GM13977 (cell line): ENCODE data around the gene COMMD3.
A peak's percentile ranks its signal among the peaks of the same experiment; 100 is the strongest.

Experiments
- DNase-seq: peaks from one replicate; pipeline ENCODE4 v3.0.0; 2012; ENCODE audit warnings: low spot score
- CTCF ChIP-seq: IDR thresholded peaks from 2 replicates; pipeline ENCODE4 v1.5.1; 2012; ENCODE audit warnings: mild to moderate bottlenecking, control low read depth; ENCODE audit not compliant: insufficient read depth; ENCODE audit errors: extremely low read depth, missing control alignments
- in situ Hi-C: fragments of 300-500 bp; cut with MboI; formaldehyde crosslinking; loops from one replicate; pipeline ENCODE4 v1.12.0; 2022; ENCODE audit warnings: low sequenced_read_pairs, low pct_unique_long_range_greater_than_20kb, mixed read lengths, inconsistent platforms; ENCODE audit not compliant: unreplicated experiment

The COMMD3 gene

GRCh38 chr10:22321924-22322640 lies 5.9 kb downstream of the COMMD3 start:
- peak; percentile 53 for DNase-seq
- in situ Hi-C loops, result loop anchor here (10.0 to 25.0 kb wide), 2 partner anchors 317 to 665 kb away; partner anchors contain the start of gene DNAJC1
- no peak for TF ChIP-seq CTCF

- DNase-seq, result no peak
- no peak for TF ChIP-seq CTCF
- in situ Hi-C loops, result loop anchor here (10.0 to 25.0 kb wide), 2 partner anchors 318 to 665 kb away; partner anchors contain the start of gene DNAJC1
Measured at GRCh38 chr10:22322641-22323160, 6.5 kb downstream of the COMMD3 start.

- in situ Hi-C loops, result loop anchor here (10.0 to 25.0 kb wide), 2 partner anchors 319 to 664 kb away; partner anchors contain the start of gene DNAJC1
- TF ChIP-seq CTCF, result no peak
- no peak for DNase-seq
Measured at GRCh38 chr10:22323538-22324305, 7.5 kb downstream of the COMMD3 start.

GRCh38 chr10:22324413-22324812 lies 8.2 kb downstream of the COMMD3 start:
- no peak for TF ChIP-seq CTCF
- no peak for DNase-seq
- in situ Hi-C loops, result loop anchor here (10.0 to 25.0 kb wide), 2 partner anchors 320 to 663 kb away; partner anchors contain the start of gene DNAJC1

- in situ Hi-C loops, result loop anchor here (10.0 to 25.0 kb wide), 2 partner anchors 320 to 662 kb away; partner anchors contain the start of gene DNAJC1
- DNase-seq, result no peak
- TF ChIP-seq CTCF, result no peak
Measured at GRCh38 chr10:22324893-22325271, 8.7 kb downstream of the COMMD3 start.

GRCh38 chr10:22325272-22326144 lies 9.3 kb downstream of the COMMD3 start:
- TF ChIP-seq CTCF, result no peak
- peak; percentile 91 for DNase-seq
- in situ Hi-C loops, result loop anchor here (10.0 kb wide), 1 partner anchor 321 kb away; the partner anchor contains the start of gene DNAJC1
